ENCODE data around the gene WDR5. TPM values are rescaled to one million over a fixed set of nuclear protein-coding genes. Genes with fewer than 3 reads are reported as not detected.

WDR5 gene
- total and polyA plus RNA-seq, 2 of the 13 experiments (the other 11 are each of a cell fraction or from before 2014, with no cell fraction given) = 34.3 TPM

GRCh38 chr9:134154262-134154701 lies 18.4 kb downstream of the WDR5 start:
- BruUV-seq (replicated peaks) = no TSS peak
- Histone ChIP-seq H3K79me2 (ENCODE audit: insufficient read depth, low read length) (no peaks in the 10 kb centered on the region), H2AFZ (ENCODE audit: low read length) (no peak overlapping the region), H3K4me2 (ENCODE audit: low read depth, low read length) (no peak overlapping the region), H3K4me1 (ENCODE audit: insufficient read depth, low read length) (no peaks in the 10 kb centered on the region), H3K4me3 (replicated peaks in 1 of 3; ENCODE audit: insufficient read depth in 1 of 3, low read depth in 2 of 3, low read length in 3 of 3) (no peak overlapping the region), H3K36me3 (replicated peaks in 1 of 2; ENCODE audit: control insufficient read depth in 1 of 2, insufficient read depth in 2 of 2, low read length in 2 of 2) (peaks cover 46 to 96% of the 10 kb centered on the region in 2 experiments), H3K9ac (ENCODE audit: insufficient read depth, low read depth, low read length) (no peak overlapping the region), H4K20me1 (ENCODE audit: insufficient read depth, low read length) (no peaks in the 10 kb centered on the region), H3K27ac (ENCODE audit: extremely low read length, insufficient read depth, low read length) (no peak overlapping the region), H3K9me3 (ENCODE audit: low read length) (no peaks in the 10 kb centered on the region), H3K27me3 (ENCODE audit: control insufficient read depth in 1 of 2, insufficient read depth in 2 of 2, low read length in 2 of 2) (no peaks in the 10 kb centered on the region)
- ChIA-PET POLR2A (no interaction called here), CTCF (ENCODE audit: low intra/inter-chr PET ratio, low total read pairs) (no interaction called here)
- TF ChIP-seq TARDBP (CRISPR knock-in tag; IDR thresholded peaks at IDR 0.05) (no peak), AGO2 (optimal IDR thresholded peaks at IDR 0.05; ENCODE audit: low read depth, low read length) (peak; percentile 29)
- DNase-seq (ENCODE audit: low spot score) (no peak), ATAC-seq (no peak), FAIRE-seq (no peak)
- in situ Hi-C loops (cut with HindIII; ENCODE audit: extremely low pct_ligation_motif_present, low pct_unique_long_range_greater_than_20kb) (no loop called here), intact Hi-C loops (cut with micrococcal nuclease; ENCODE audit: unreplicated experiment) (no loop called here)
- 96% methylated on average over 18 of the region's 27 CpGs for WGBS (ENCODE audit: low lambda C conversion rate)

- H2AFZ ChIP-seq (ENCODE audit: low read length) = no peak overlapping the region
- no peaks in the 10 kb centered on the region for H3K4me1 ChIP-seq (ENCODE audit: insufficient read depth, low read length)
- BruUV-seq (replicated peaks) = no TSS peak
- 100% methylated on average over 15 of the region's 20 CpGs for WGBS (ENCODE audit: low lambda C conversion rate)
- DNase-seq (ENCODE audit: low spot score) (no peak), FAIRE-seq (no peak), ATAC-seq (no peak)
- no peak overlapping the region for H3K4me3 ChIP-seq (replicated peaks in 1 of 3; ENCODE audit: insufficient read depth in 1 of 3, low read depth in 2 of 3, low read length in 3 of 3)
- H3K9ac ChIP-seq (ENCODE audit: insufficient read depth, low read depth, low read length) = no peak overlapping the region
- H3K27ac ChIP-seq (ENCODE audit: extremely low read length, insufficient read depth, low read length) = no peak overlapping the region
- no peaks in the 10 kb centered on the region for H3K27me3 ChIP-seq (ENCODE audit: control insufficient read depth in 1 of 2, insufficient read depth in 2 of 2, low read length in 2 of 2)
- in situ Hi-C loops (cut with HindIII; ENCODE audit: extremely low pct_ligation_motif_present, low pct_unique_long_range_greater_than_20kb) = no loop called here
- peaks cover 40 to 80% of the 10 kb centered on the region in 2 experiments for H3K36me3 ChIP-seq (replicated peaks in 1 of 2; ENCODE audit: control insufficient read depth in 1 of 2, insufficient read depth in 2 of 2, low read length in 2 of 2)
- no peak overlapping the region for H3K4me2 ChIP-seq (ENCODE audit: low read depth, low read length)
- no peaks in the 10 kb centered on the region for H3K9me3 ChIP-seq (ENCODE audit: low read length)
- TF ChIP-seq AGO2 (optimal IDR thresholded peaks at IDR 0.05; ENCODE audit: low read depth, low read length) (peak; percentile 33), ZZZ3 (CRISPR knock-in tag; IDR thresholded peaks at IDR 0.05; ENCODE audit: borderline replicate concordance) (no peak), ZNF180 (CRISPR knock-in tag; IDR thresholded peaks at IDR 0.05; ENCODE audit: borderline replicate concordance, low read depth) (no peak), ARNT (IDR thresholded peaks at IDR 0.05) (no peak)
- CTCF ChIA-PET (ENCODE audit: low intra/inter-chr PET ratio, low total read pairs) = no interaction called here
- no peaks in the 10 kb centered on the region for H3K79me2 ChIP-seq (ENCODE audit: insufficient read depth, low read length)
- H4K20me1 ChIP-seq (ENCODE audit: insufficient read depth, low read length) = no peaks in the 10 kb centered on the region
- intact Hi-C loops (cut with micrococcal nuclease; ENCODE audit: unreplicated experiment) = no loop called here
- POLR2A ChIA-PET = no interaction called here
These were observed 20.0 kb downstream of the WDR5 start for GRCh38 chr9:134155812-134156377.
